Ovary (tissue), 3 donors: ENCODE data around the gene FGF3.

ENCODE experiments used
- POLR2A ChIP-seq: fragments of 450-650 bp; IDR thresholded peaks from one replicate; pipeline ENCODE4 v1.6.1; 2017; ENCODE audit warnings: antibody characterized with exemption, mild to moderate bottlenecking, moderate library complexity
- TF ChIP-seq, protein P1 (sequence below), 3 donors: fragments of 450-650 bp in 2 of 3; fragments of 200-600 bp in 1 of 3; IDR thresholded peaks; one replicate each; pipeline versions ENCODE4 v1.5.1 to v1.8.0; 2016 to 2022; ENCODE audit warnings: antibody characterized with exemption in 3 of 3, mild to moderate bottlenecking in 1 of 3
- donor health status: DM: no; HTN: no; CAD: no.

GRCh38 chr11:69867076-69868005 is 48.1 kb upstream of the FGF3 start:
- TF ChIP-seq, protein P1, sequence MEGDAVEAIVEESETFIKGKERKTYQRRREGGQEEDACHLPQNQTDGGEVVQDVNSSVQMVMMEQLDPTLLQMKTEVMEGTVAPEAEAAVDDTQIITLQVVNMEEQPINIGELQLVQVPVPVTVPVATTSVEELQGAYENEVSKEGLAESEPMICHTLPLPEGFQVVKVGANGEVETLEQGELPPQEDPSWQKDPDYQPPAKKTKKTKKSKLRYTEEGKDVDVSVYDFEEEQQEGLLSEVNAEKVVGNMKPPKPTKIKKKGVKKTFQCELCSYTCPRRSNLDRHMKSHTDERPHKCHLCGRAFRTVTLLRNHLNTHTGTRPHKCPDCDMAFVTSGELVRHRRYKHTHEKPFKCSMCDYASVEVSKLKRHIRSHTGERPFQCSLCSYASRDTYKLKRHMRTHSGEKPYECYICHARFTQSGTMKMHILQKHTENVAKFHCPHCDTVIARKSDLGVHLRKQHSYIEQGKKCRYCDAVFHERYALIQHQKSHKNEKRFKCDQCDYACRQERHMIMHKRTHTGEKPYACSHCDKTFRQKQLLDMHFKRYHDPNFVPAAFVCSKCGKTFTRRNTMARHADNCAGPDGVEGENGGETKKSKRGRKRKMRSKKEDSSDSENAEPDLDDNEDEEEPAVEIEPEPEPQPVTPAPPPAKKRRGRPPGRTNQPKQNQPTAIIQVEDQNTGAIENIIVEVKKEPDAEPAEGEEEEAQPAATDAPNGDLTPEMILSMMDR (IDR thresholded peaks at IDR 0.05): no peak
- TF ChIP-seq POLR2A: no peak
